Measurements from ENCODE around the gene GLMN. TPM values are rescaled to one million over a fixed set of nuclear protein-coding genes. Genes with fewer than 3 reads are reported as not detected.

The GLMN gene
- polyA plus RNA-seq, 2 of the 4 experiments (the other 2 are of a cell fraction), result 10.6 to 10.9 TPM

- no peak for FAIRE-seq
- no peak overlapping the region for H3K27ac ChIP-seq
- ChIA-PET CTCF (no interaction called here), POLR2A (no interaction called here)
- no peak overlapping the region for H3K4me3 ChIP-seq
- 100% methylated on average over 4 of the region's 4 CpGs for WGBS (ENCODE audit: missing lambda C conversion rate)
- H3K9me3 ChIP-seq, result no peaks in the 10 kb centered on the region
- no peak for DNase-seq (ENCODE audit: low read depth in 1 of 2, low spot score in 1 of 2)
- H3K4me1 ChIP-seq, result no peaks in the 10 kb centered on the region
- H3K4me2 ChIP-seq, result no peak overlapping the region
- ATAC-seq, result no peak
- TF ChIP-seq HOXA7 (CRISPR knock-in tag; IDR thresholded peaks at IDR 0.05) (no peak), CTCF (IDR thresholded peaks at IDR 0.05) (no peak), MAX (IDR thresholded peaks at IDR 0.05) (no peak), HEYL (CRISPR knock-in tag; IDR thresholded peaks at IDR 0.05) (no peak), CHD4 (IDR thresholded peaks at IDR 0.05; ENCODE audit: borderline replicate concordance) (no peak), FOXS1 (CRISPR knock-in tag; IDR thresholded peaks at IDR 0.05) (no peak), RCOR1 (IDR thresholded peaks at IDR 0.05; ENCODE audit: low read depth, low read length) (no peak), NFE2L2 (conservative IDR thresholded peaks at IDR 0.05; ENCODE audit: low read length) (no peak), ESRRA (IDR thresholded peaks at IDR 0.05; ENCODE audit: borderline replicate concordance, low read length) (no peak), GATA3 (IDR thresholded peaks at IDR 0.05; ENCODE audit: borderline replicate concordance) (no peak)
Observed at GRCh38 chr1:92277105-92277723, 21.6 kb downstream of the GLMN start.

GRCh38 chr1:92276082-92276481 is 22.7 kb downstream of the GLMN start:
- 92% methylated on average over 3 of the region's 3 CpGs for WGBS (ENCODE audit: missing lambda C conversion rate)
- Histone ChIP-seq H3K4me2 (no peak overlapping the region), H3K4me1 (no peaks in the 10 kb centered on the region), H3K4me3 (no peak overlapping the region), H3K9me3 (no peaks in the 10 kb centered on the region), H3K27ac (no peak overlapping the region)
- no peak for TF ChIP-seq ATOH8 (CRISPR knock-in tag; IDR thresholded peaks at IDR 0.05; ENCODE audit: low read depth)
- TF ChIP-seq SREBF2 (IDR thresholded peaks at IDR 0.05), result no peak
- no peak for TF ChIP-seq NPAS2 (CRISPR knock-in tag; IDR thresholded peaks at IDR 0.05; ENCODE audit: borderline replicate concordance)
- no peak for TF ChIP-seq HEYL (CRISPR knock-in tag; IDR thresholded peaks at IDR 0.05)
- no peak for TF ChIP-seq KDM1A (IDR thresholded peaks at IDR 0.05; ENCODE audit: low read depth)
- no peak for TF ChIP-seq CHD4 (IDR thresholded peaks at IDR 0.05; ENCODE audit: borderline replicate concordance)
- TF ChIP-seq, protein P1, sequence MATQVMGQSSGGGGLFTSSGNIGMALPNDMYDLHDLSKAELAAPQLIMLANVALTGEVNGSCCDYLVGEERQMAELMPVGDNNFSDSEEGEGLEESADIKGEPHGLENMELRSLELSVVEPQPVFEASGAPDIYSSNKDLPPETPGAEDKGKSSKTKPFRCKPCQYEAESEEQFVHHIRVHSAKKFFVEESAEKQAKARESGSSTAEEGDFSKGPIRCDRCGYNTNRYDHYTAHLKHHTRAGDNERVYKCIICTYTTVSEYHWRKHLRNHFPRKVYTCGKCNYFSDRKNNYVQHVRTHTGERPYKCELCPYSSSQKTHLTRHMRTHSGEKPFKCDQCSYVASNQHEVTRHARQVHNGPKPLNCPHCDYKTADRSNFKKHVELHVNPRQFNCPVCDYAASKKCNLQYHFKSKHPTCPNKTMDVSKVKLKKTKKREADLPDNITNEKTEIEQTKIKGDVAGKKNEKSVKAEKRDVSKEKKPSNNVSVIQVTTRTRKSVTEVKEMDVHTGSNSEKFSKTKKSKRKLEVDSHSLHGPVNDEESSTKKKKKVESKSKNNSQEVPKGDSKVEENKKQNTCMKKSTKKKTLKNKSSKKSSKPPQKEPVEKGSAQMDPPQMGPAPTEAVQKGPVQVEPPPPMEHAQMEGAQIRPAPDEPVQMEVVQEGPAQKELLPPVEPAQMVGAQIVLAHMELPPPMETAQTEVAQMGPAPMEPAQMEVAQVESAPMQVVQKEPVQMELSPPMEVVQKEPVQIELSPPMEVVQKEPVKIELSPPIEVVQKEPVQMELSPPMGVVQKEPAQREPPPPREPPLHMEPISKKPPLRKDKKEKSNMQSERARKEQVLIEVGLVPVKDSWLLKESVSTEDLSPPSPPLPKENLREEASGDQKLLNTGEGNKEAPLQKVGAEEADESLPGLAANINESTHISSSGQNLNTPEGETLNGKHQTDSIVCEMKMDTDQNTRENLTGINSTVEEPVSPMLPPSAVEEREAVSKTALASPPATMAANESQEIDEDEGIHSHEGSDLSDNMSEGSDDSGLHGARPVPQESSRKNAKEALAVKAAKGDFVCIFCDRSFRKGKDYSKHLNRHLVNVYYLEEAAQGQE (IDR thresholded peaks at IDR 0.05), result no peak
- TF ChIP-seq, protein P2, sequence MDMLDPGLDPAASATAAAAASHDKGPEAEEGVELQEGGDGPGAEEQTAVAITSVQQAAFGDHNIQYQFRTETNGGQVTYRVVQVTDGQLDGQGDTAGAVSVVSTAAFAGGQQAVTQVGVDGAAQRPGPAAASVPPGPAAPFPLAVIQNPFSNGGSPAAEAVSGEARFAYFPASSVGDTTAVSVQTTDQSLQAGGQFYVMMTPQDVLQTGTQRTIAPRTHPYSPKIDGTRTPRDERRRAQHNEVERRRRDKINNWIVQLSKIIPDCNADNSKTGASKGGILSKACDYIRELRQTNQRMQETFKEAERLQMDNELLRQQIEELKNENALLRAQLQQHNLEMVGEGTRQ (IDR thresholded peaks at IDR 0.05), result no peak
- no peak for TF ChIP-seq SMC3 (IDR thresholded peaks at IDR 0.05)
- TF ChIP-seq ZFP36 (IDR thresholded peaks at IDR 0.05; ENCODE audit: borderline replicate concordance, partially characterized antibody), result no peak
- no peak for TF ChIP-seq CEBPB (IDR thresholded peaks at IDR 0.05)
- FAIRE-seq (no peak), DNase-seq (ENCODE audit: low read depth in 1 of 2, low spot score in 1 of 2) (no peak), ATAC-seq (no peak)
- ChIA-PET CTCF (no interaction called here), POLR2A (no interaction called here)

Data from A549 (cell line).